ENCODE data around the gene PIK3R5. TPM values are rescaled to one million over a fixed set of nuclear protein-coding genes. Genes with fewer than 3 reads are reported as not detected.
"Not testable (repeated sequence)": the region's sequence is repeated elsewhere in the genome, so short reads cannot be mapped to it uniquely, and the experiment has no call there.

PIK3R5 gene
- polyA plus RNA-seq, 1 experiment: 0.02 TPM

DNA sequence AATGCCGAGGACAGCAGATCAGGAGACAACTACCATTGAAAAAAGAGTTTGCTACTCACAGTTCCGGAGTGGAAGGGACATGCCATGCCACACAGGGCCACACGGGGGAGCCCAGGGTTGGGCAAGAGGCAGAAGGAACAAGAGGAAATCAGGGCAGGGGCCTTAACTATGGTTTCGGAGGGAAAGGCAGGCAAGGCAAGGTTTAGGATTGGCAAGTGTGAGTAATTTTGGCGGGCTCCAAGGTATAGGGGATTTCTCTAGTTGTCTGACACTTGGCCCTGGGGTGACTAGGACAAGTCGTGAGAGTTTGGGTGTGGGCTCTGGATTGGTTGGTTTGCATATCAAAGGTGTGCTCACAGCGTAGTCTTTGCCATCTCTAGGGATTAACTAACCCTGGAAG, 28.8 kb upstream of the PIK3R5 start:
- POLR2A ChIA-PET: no interaction called here
- CTCF ChIA-PET: interaction anchor here (0.8 to 5.2 kb wide), 12 partner anchors 11 to 555 kb away, joined by 3 to 80 read pairs (median 6); no protein-coding TSS in a partner anchor
- H3K4me3 ChIP-seq (ENCODE audit: low read depth, low read length): no peak overlapping the region
- TF ChIP-seq, protein P1, sequence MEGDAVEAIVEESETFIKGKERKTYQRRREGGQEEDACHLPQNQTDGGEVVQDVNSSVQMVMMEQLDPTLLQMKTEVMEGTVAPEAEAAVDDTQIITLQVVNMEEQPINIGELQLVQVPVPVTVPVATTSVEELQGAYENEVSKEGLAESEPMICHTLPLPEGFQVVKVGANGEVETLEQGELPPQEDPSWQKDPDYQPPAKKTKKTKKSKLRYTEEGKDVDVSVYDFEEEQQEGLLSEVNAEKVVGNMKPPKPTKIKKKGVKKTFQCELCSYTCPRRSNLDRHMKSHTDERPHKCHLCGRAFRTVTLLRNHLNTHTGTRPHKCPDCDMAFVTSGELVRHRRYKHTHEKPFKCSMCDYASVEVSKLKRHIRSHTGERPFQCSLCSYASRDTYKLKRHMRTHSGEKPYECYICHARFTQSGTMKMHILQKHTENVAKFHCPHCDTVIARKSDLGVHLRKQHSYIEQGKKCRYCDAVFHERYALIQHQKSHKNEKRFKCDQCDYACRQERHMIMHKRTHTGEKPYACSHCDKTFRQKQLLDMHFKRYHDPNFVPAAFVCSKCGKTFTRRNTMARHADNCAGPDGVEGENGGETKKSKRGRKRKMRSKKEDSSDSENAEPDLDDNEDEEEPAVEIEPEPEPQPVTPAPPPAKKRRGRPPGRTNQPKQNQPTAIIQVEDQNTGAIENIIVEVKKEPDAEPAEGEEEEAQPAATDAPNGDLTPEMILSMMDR (IDR thresholded peaks at IDR 0.05; ENCODE audit: insufficient read depth, low read depth, low read length): peak; percentile 93
- no peaks in the 10 kb centered on the region for H3K36me3 ChIP-seq (ENCODE audit: control insufficient read depth, insufficient read depth, low read length)
- H3K27me3 ChIP-seq (ENCODE audit: control insufficient read depth, insufficient read depth, low read length): no peaks in the 10 kb centered on the region; the same call in 1 of the 2 replicates
- DNase-seq (ENCODE audit: low read depth): no peak

DNA sequence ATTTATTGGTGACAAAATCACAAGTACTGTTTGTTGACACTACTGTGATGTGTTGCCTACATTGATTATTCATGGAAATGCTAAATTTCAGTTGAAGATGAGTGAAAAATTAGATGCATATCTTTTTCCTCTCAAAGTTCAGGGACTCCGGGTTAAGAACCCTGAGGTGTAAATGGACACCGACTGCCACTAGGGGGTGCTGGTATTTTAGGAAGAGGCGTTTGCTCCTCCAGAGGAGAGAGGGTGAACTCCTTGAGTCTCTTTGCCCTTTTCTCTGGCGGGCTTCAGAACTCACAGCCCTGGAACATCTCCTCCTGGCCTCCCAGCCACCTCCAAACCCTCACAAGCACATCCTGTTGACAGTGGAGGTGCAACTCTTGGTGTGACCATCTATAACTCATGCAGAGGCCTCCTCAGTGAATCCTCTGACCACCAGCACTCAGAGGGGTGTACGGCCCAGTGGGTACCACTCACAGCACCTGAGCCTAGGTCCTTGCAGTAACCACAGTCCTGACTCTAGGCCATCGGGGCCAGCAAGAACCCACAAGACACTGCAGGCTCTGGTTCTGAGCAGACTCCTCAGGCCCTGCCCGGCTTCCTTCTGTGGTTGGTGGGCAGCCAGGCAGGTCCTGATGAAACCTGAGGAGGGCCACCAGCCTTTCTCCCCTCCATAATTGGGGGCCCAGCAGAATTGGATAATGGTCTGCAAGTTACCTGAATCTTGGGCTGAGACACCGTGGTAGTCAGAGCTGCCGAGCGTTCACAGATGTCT, 26.2 kb upstream of the PIK3R5 start:
- TF ChIP-seq, protein P1 (IDR thresholded peaks at IDR 0.05; ENCODE audit: insufficient read depth, low read depth, low read length): peak; percentile 81
- no peak for DNase-seq (ENCODE audit: low read depth)
- Histone ChIP-seq H3K27me3 (ENCODE audit: control insufficient read depth, insufficient read depth, low read length) (no peaks in the 10 kb centered on the region; the same call in 1 of the 2 replicates), H3K4me3 (ENCODE audit: low read depth, low read length) (no peak overlapping the region), H3K36me3 (ENCODE audit: control insufficient read depth, insufficient read depth, low read length) (no peaks in the 10 kb centered on the region)
- ChIA-PET CTCF (interaction anchor here (0.7 to 2.6 kb wide), 8 partner anchors 10 to 537 kb away, joined by 3 to 15 read pairs (median 4); no protein-coding TSS in a partner anchor), POLR2A (no interaction called here)

DNA sequence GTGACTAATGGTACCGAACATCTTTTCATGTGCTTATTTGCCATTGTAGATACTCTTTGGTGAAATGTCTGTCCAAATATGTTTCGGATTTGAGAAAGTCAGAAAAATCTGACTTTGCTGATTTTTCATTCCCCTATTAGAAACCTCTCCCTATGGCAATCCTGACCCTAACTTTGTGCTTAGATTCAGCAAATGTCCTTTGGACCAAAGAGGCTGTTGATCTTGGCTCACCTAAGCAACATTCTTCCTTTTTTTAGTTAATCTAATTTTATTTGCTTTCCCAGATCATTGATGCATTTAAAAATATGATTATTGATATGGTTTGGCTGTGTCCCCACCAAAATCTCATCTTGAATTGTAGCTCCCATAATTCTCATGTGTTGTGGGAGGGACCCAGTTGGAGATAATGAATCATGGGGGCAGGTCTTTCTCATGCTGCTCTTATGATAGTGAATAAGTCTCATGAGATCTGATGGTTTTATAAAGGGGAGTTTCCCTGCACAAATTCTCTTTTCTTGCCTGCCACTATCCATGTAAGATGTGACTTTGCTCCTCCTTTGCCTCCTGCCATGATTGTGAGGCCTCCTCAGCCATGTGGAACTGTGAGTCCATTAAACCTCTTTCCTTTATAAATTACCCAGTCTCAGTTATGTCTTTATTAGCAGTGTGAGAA, 22.9 kb upstream of the PIK3R5 start:
- POLR2A ChIA-PET; H3K36me3 ChIP-seq (ENCODE audit: control insufficient read depth, insufficient read depth, low read length); DNase-seq (ENCODE audit: low read depth); H3K27me3 ChIP-seq (ENCODE audit: control insufficient read depth, insufficient read depth, low read length); H3K4me3 ChIP-seq (ENCODE audit: low read depth, low read length): not testable (repeated sequence)
- CTCF ChIA-PET: interaction anchor here (0.5 to 1.3 kb wide), 2 partner anchors 9 to 131 kb away, joined by 3 to 4 read pairs; no protein-coding TSS in a partner anchor

DNA sequence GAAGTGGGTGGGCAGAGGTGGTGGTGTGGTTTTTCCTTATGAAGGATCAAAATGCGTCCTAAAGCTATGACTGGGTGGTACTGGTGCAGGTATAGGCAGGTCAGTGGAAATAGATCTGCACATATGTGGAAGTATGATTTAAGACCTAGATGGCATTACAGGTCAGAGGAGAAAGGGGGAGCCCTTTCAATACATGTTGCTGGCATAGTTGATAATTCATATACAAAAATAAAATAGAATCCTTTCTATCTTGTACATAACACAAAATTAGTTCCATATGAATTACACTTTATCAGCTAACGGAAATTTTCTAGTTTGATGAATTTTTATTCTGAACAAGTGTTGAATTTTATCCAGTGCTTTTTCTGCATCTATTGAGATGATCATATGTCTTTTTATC, 20.8 kb upstream of the PIK3R5 start:
- CTCF ChIA-PET: no interaction called here
- DNase-seq (ENCODE audit: low read depth): no peak
- no peaks in the 10 kb centered on the region for H3K36me3 ChIP-seq (ENCODE audit: control insufficient read depth, insufficient read depth, low read length)

GRCh38 chr17:8985054-8985701, 19.7 kb upstream of the PIK3R5 start:
- ChIA-PET CTCF (interaction anchor here (2.0 kb wide), 1 partner anchor 13 kb away, joined by 7 read pairs; no protein-coding TSS in a partner anchor), POLR2A (no interaction called here)
- Histone ChIP-seq H3K36me3 (ENCODE audit: control insufficient read depth, insufficient read depth, low read length) (no peaks in the 10 kb centered on the region), H3K27me3 (ENCODE audit: control insufficient read depth, insufficient read depth, low read length) (no peaks in the 10 kb centered on the region), H3K4me3 (ENCODE audit: low read depth, low read length) (no peak overlapping the region)
- TF ChIP-seq, protein P1 (IDR thresholded peaks at IDR 0.05; ENCODE audit: insufficient read depth, low read depth, low read length): no peak
- no peak for DNase-seq (ENCODE audit: low read depth)

More for the DNA sequence above, 20.8 kb upstream of the PIK3R5 start:
- Histone ChIP-seq H3K4me3 (ENCODE audit: low read depth, low read length) (no peak overlapping the region), H3K27me3 (ENCODE audit: control insufficient read depth, insufficient read depth, low read length) (no peaks in the 10 kb centered on the region)
- POLR2A ChIA-PET: no interaction called here
- TF ChIP-seq, protein P1 (IDR thresholded peaks at IDR 0.05; ENCODE audit: insufficient read depth, low read depth, low read length): no peak

DNA sequence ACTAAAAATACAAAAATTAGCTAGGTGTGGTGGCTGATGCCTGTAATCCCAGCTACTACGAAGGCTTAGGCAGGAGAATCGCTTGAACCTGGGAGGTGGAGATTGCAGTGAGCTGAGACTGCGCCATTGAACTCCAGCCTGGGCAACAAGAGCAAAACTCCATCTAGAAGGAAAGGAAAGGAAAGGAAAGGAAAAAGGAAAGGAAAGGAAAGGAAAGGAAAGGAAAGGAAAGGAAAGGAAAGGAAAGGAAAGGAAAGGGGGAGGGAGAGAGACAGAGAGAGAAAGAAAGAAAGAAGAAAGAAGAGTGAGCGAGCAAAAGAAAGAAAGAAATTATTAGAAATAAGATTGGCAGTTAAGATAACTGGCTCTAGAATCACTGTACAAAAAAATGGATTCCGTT, 18.7 kb upstream of the PIK3R5 start:
- not testable (repeated sequence) for DNase-seq (ENCODE audit: low read depth); H3K4me3 ChIP-seq (ENCODE audit: low read depth, low read length); H3K27me3 ChIP-seq (ENCODE audit: control insufficient read depth, insufficient read depth, low read length); H3K36me3 ChIP-seq (ENCODE audit: control insufficient read depth, insufficient read depth, low read length)
- POLR2A ChIA-PET: interaction anchor here (0.6 kb wide), 1 partner anchor 571 kb away, joined by 3 read pairs; no protein-coding TSS in a partner anchor
- CTCF ChIA-PET: interaction anchor here (2.0 kb wide), 1 partner anchor 14 kb away, joined by 7 read pairs; no protein-coding TSS in a partner anchor
